AG08396 (cell line): ENCODE data around the gene PPM1M.
A peak's percentile ranks its signal among the peaks of the same experiment; 100 is the strongest.

Experiments
- DNase-seq: peaks from one replicate; pipeline ENCODE4 v3.0.0; 2012; ENCODE audit warnings: low spot score, mixed read lengths

Gene PPM1M, protein sequence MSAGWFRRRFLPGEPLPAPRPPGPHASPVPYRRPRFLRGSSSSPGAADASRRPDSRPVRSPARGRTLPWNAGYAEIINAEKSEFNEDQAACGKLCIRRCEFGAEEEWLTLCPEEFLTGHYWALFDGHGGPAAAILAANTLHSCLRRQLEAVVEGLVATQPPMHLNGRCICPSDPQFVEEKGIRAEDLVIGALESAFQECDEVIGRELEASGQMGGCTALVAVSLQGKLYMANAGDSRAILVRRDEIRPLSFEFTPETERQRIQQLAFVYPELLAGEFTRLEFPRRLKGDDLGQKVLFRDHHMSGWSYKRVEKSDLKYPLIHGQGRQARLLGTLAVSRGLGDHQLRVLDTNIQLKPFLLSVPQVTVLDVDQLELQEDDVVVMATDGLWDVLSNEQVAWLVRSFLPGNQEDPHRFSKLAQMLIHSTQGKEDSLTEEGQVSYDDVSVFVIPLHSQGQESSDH

DNA sequence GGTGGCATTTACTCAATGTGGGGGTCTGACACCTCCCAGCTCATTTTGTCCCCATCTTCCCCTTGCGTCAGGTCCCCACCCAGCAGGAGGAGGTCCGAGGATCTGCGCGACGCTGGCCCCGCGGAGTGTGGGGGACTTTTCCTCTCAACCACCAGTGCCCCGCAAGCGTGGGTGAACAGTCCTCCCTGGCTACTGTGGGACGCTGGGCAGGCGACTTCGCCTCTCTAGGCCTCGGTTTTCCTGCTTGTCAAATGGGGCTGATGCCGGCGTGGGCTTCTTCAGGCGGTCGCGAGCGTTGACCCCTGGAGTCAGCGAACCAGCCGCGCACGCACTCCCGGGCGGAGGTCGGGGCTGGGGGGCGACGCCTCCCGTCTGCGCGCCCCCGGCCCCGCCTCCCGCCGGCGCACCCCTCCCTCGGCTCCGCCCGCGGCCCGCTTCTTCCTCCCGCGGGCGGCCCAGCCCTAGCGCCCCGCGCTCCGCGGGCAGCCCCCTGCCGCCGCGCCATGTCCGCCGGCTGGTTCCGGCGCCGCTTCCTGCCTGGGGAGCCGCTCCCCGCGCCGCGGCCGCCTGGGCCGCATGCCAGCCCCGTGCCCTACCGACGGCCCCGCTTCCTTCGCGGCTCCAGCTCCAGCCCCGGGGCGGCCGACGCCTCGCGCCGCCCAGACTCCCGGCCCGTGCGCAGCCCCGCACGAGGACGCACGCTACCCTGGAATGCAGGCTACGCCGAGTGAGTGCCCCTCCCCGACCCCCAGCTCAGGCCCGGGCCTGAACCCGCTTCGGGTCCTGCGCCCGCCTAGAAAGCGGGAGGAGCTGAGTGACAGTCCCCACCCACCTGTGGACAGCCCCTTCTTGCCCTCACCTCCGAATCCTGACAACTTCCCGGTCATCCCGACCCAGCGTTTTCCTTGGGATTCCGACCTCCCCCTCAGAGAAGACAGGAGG is at the start of gene PPM1M:
Gene PPM1M (plus strand): TSS at position 438 of the 942 bp plus-strand sequence. CDS start 66 bp downstream, at position 504.
- DNase-seq: peak; percentile 88

DNA sequence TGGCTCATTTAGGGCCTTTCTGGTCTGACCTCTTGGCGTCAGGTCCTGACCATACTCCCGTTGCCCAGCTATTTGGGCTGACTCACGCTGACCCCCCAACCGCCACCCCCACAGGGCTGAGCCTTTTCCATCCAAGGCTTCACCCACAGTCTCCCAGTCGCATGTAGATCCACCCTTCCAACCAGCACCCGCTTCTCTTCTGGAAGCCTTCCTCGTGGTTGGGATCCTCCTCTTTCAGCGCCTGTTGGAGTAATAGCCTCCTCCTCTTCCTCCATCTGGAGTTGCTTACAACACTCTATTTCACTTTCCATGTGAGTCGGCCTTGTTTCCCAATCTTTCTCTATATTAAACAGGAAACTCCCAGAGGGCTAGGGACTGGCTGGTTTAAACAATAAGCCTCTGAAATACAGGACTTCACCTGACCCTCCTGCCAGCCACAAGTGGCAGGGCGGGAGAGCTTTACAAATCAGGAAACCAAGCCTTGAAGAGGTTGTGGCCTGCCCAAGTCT is 49.7 kb upstream of the PPM1M start:
- peak; percentile 53 for DNase-seq

DNA sequence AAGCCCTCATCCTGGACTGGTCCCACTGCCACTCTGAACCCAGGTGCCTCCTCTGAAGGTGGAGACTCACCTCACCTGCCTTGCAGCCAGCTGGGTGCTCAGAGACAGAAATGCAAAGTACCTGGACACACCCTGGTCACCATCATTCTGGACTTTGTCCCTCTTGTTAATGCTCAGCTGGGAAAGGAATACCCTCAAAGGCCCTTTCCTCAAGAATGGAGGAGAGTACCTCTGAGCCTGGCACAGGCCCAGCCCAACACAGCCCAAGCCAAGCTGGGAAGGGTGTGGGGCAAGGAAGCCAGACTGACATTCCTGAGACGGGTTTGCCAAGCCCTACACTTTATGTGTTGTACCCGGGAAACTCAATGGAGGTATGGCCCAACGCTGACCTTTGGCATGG is 48.6 kb upstream of the PPM1M start:
- no peak for DNase-seq

DNA sequence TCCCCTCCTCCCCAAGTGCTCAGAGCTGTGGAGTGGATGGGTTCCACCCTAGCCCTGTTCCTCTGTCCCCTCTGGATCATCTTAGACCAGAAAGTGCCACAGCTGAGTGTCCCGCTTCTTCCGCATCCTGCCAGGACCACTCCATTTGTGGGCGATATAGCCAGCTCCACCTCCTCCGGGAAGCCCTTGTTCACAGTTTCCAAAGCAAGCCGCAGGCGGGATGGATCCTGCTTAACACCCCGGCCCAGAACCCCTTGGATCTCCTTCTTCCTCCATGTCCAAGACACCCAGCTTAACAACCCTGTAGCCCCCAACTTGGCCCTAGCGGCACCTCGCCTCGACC is 48.1 kb upstream of the PPM1M start:
- DNase-seq: no peak

DNA sequence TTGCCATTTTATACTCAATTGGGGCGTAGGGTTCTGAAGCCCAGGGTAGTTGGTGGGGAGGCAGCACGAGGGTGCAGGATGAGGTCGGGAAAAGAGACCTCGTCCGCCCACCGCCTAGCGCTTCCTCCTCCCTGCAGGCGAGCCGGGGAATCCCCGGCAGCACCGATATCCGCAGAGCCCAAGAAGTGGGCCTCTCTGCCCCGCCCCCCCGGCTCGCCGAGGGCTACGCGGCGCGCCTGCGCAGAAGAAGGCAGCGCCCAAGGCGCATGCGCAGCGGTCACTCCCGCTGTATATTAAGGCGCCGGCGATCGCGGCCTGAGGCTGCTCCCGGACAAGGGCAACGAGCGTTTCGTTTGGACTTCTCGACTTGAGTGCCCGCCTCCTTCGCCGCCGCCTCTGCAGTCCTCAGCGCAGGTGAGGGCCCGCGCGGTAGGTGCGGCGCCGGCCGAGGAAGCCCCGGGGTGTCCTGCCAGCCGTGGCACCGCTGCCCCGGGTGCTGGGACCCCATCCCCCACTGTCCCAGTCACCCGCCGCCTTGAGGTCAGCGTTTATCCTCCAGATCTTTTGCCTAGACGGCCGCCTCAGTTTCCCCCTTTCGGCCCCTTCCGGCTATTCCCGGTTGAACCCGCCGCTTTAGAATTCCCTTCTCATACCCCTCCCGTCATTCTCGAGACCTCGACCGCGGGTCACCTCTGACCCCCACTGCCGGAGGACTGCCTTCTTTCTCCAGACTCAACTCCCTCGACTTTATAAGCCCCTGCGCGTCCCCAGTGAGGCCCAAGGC is 47.5 kb upstream of the PPM1M start, which contains the start of gene ALAS1:
Gene ALAS1 (plus strand): TSS at position 319 of the 784 bp plus-strand sequence. CDS start 1,082 bp downstream, outside the sequence.
- peak; percentile 99 for DNase-seq

DNA sequence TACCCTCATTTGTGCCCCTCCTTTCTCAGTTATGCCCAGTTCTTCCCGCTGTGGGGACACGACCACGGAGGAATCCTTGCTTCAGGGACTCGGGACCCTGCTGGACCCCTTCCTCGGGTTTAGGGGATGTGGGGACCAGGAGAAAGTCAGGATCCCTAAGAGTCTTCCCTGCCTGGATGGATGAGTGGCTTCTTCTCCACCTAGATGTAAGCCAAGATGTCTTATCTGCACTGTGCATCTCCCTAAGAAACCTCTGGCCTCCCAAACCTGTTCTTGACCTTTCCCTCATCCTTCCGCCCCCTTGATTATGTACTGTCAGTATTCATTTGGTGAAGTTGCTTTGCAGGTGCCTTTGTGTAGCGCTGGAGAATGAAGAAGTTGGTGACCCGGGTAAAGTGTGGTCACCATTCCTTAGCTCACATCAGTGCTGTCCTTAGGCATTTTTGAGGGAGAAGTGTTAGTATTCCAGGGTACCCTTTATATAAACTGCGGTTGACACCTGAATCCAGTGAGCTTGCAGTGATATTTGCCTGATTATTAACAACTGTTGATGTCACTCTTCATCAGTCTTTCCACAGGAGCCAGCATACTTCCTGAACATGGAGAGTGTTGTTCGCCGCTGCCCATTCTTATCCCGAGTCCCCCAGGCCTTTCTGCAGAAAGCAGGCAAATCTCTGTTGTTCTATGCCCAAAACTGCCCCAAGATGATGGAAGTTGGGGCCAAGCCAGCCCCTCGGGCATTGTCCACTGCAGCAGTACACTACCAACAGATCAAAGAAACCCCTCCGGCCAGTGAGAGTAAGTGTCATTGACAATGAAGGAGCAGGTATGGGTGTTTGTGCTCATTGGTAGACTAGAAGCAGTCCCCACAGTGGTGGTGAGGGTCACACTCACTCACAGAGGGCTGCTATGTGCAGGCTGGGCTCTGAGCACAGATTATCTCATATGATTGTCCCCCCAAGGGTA is 46.6 kb upstream of the PPM1M start:
- DNase-seq: no peak

DNA sequence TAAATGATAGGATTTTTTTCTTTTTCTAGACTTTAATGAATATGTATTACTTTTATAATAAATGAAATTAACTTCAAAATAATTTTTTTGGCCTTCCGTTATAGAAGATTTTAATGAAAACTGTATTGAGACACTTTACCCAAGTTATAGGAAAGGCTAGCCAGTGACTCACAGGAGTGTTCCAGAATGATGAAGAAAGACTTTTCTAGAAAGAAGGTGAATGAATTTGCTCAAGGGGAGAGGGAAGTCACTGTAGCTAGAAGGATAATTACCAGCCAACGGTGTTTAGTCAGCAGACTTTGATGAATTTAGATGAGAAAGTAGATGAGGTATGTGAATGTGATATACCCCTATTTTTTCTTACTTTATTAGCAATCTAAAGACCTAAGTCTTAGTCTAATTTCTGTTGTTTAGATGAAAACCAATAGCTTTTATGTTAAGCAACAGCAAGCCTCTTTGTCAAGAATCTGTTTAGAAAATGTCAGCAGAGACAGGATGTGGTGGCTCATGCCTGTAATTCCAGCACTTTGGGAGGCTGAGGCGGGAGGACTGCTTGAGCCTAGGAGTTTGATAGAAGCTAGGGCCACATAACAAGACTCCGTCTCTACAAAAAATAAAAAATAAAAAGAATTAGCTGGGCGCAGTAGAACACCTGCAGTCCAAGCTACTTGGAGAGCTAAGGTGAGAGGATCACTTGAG is 44.4 kb upstream of the PPM1M start:
- no peak for DNase-seq

DNA sequence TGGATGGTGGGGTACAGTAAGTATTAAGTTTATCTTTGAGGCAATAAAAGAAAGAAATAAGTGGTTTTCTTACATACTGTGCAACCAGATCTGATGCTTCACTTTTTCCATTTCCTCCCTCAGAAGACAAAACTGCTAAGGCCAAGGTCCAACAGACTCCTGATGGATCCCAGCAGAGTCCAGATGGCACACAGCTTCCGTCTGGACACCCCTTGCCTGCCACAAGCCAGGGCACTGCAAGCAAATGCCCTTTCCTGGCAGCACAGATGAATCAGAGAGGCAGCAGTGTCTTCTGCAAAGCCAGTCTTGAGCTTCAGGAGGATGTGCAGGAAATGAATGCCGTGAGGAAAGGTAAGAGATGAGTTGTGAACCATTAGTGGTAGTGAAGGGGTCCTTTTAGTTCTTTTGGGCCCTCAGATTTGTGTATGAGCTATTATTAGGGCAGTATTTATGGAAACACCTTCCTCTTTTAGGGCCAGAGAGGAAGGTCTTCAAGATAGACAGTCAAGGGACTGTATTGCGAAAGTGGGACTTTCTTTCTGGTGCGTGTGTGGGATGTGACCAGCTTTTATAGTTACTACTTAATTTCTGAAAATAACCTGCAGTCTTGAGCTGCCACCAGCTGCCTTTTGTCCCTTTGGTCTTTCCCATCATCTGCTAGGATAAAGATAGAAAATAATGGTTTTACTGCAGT is 43.0 kb upstream of the PPM1M start:
- DNase-seq: no peak

DNA sequence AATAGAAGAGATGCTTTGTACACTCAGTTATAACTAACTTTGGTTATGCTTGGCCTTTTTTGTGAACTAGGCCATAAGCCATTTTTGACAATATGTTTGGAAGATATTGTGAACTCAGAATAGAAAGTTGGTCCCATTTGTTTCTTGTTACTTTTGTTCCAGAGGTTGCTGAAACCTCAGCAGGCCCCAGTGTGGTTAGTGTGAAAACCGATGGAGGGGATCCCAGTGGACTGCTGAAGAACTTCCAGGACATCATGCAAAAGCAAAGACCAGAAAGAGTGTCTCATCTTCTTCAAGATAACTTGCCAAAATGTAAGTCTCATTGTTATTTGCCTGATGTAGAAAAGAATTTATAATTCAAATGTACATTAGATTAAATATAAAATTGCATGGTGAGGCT is 41.9 kb upstream of the PPM1M start:
- DNase-seq: no peak

DNA sequence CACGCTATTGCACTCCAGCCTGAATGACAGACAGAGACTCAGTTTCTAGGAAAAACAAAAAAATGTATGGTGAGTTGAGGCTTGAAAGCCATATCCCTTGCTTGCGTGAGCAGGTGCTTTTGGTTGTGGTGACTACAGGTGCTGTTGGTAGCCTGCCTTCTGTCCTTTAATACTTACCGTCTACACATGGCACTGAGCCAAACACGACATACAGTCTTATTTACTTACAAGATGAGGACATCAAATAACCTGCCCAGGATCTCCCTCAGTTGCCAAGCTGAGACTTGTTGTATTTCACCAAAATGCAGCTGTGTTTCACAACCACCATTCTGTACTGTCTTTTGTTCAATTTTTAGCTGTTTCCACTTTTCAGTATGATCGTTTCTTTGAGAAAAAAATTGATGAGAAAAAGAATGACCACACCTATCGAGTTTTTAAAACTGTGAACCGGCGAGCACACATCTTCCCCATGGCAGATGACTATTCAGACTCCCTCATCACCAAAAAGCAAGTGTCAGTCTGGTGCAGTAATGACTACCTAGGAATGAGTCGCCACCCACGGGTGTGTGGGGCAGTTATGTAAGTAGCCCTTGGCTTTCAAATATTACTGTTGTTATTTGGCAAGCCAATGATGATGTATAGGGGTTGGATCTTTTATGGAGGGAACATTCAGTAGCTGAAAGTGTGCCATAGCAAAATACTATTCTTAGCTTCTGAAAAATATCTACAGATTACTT is 41.1 kb upstream of the PPM1M start:
- DNase-seq: no peak

DNA sequence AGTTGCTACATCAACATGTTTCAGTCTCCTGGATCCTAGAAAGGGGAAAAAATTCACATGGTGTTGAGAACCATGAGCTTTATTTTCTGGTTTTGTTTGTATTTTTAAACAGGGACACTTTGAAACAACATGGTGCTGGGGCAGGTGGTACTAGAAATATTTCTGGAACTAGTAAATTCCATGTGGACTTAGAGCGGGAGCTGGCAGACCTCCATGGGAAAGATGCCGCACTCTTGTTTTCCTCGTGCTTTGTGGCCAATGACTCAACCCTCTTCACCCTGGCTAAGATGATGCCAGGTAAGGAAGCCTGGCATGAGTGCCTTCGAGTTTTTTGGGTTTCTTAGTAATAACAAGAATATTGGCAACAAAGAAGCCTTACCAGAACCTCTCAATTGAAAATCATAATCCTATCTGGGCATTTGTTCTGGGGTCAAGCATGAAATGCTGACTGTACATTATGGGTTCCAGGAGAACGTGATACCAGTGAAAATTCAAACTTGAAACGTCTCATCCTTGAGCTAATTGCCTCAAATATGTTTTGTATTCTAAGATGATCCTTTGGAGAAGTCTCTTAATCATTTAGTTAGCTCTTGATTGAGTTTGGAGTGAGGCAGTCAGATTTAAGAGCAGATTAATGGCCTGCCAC is 39.7 kb upstream of the PPM1M start:
- no peak for DNase-seq

DNA sequence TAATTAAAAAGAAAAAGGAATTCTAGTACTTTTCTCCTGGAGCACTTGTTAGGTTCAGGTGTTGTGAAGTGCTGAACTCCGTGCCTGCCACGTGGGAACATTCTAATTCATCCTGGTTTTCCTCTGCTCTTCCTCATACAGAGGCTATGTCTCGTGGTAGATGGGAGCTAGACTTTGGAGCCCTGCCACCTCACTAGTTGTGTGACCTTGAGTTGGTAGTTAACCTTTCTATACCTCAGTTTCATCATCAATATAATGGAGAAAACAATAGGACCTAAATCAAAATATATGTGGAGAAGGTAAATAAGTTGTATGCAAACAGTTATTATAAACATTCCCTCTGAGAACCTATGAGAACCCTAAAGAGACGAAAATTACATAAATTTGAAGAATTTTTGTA is 37.0 kb upstream of the PPM1M start:
- DNase-seq: no peak

DNA sequence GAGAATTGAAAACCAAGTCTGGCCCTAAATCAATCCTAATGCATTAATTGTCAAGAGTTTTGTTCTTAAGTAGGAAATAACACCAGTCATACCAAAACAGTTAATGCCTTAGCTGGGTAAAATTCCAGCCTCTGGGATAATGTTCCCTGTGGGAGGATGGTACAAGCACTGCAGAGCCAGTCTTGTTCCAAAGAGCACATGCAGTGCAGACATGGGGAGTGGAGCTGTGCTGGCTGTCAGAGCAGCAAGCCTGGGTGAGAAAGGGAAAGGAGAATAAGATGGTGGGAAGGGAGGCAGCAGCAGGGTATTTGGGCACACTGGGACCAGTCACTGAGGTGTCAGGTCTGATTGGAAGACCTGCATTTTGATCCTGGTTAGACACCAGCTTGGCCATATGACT is 35.5 kb upstream of the PPM1M start:
- no peak for DNase-seq

DNA sequence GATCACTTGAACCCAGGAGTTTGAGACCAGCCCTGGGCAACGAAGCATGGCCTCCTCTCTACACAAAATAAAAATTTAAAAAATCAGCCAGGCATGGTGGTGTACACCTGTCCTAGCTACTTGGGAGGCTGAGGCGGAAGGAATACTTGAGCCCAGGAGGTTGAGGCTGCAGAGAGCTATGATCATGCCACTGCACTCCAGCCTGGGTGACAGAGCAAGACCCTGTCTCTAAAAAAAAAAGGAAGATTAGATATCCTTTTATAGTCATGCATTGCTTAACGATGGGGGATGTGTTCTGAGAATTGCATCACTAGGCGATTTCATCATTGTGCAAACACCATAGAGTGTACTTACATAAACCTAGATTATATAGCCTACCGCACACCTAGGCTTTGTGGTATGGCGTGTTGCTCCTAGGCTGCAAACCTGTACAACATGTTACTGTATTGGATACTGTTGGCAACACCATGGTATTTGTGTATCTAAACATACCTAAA is 35.0 kb upstream of the PPM1M start:
- DNase-seq: no peak

DNA sequence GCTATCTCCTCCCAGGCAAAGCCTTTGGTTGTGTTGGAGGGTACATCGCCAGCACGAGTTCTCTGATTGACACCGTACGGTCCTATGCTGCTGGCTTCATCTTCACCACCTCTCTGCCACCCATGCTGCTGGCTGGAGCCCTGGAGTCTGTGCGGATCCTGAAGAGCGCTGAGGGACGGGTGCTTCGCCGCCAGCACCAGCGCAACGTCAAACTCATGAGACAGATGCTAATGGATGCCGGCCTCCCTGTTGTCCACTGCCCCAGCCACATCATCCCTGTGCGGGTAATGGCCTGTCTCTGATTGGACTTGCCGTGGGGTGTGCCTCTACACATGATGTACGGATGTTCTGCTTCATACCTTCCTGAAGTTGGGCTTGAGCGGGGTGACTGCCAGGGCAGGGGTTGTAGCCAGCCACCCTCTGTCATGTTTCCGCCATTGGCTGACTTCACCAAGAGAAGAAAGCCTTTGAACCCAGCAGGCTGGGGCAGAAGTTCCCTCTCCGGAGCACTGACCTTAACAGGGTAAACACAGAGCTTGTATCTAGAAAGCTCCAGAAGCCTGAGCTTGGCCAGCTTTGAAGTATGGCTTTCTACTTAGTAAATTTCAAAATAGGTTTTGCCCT is 34.2 kb upstream of the PPM1M start:
- DNase-seq: no peak

DNA sequence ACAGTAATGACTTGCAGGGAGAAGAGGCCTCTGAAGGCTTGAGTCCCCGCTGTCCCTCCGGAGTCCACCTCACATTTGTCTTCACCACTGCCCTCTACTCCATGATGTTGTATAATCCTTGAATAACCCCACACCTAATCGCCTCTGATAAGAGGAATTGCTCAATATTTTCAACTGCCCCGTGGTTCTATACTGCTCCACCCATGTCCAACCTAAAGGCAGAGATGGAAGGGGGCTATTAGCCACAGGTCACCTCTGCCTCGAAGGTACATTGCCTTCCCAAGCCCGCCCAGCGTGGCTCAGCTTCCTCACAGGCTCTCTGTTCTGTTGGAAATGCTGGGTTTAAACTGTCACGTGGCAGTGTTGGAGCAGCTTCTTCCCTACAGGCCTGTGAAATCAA is 32.6 kb upstream of the PPM1M start:
- no peak for DNase-seq

DNA sequence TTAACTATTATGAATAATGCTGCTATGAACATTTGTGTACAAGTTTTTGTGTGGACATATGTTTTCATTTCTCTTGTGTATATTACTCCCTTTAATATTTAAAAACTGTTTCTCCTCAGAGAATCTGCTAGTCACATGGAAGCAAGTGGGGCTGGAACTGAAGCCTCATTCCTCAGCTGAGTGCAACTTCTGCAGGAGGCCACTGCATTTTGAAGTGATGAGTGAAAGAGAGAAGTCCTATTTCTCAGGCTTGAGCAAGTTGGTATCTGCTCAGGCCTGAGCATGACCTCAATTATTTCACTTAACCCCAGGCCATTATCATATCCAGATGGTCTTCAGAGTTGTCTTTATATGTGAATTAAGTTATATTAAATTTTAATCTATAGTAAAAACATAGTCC is 31.7 kb upstream of the PPM1M start:
- DNase-seq: peak; percentile 48

DNA sequence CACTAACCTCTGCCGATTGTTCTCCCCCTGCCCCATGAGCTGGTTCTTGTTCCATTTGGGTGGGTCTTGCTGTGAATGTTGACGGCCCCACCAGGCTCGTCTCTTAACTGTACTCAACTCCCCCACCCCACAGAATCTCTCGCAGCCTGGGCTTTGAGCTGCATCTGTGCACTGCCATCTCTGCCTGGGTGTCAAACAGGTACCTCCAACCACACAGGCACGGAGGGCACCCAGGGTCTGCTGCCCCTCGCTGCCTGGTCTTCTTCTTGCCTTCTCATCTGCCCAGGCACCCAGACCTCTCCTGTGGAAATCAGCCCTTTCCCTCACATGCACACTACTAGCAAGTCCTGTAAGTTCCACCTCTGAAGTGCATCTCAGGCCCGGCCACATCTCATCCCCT is 30.2 kb upstream of the PPM1M start:
- DNase-seq: no peak
